Activated naive CD4-positive, alpha-beta T cell treated with anti-CD3 and anti-CD28 coated beads for 36 hours (primary cell): ENCODE data around the gene PLD6. TPM values are rescaled to one million over a fixed set of nuclear protein-coding genes. Genes with fewer than 3 reads are reported as not detected.

Source experiments
- CTCF ChIA-PET: fragments of 350-600 bp; sonication (Branson Sonifier 250); formaldehyde crosslinking; loops from one replicate; lab custom pipeline; 2021; ENCODE audit warnings: antibody characterized with exemption; lab: Charles Lee
- DNase-seq: peaks from one replicate; pipeline ENCODE4 v3.0.0-alpha.2; 2020
- H3K27ac Mint-ChIP-seq: one replicate; pipeline ENCODE4 v1.8.0; 2021; ENCODE audit warnings: mild to moderate bottlenecking, mixed read lengths
- H3K27me3 Mint-ChIP-seq: one replicate; pipeline ENCODE4 v1.8.0; 2021; ENCODE audit warnings: low read depth, mixed read lengths
- H3K36me3 Mint-ChIP-seq: one replicate; pipeline ENCODE4 v1.8.0; 2021; ENCODE audit warnings: low read depth, mixed read lengths
- H3K4me1 Mint-ChIP-seq: one replicate; pipeline ENCODE4 v1.8.0; 2021; ENCODE audit warnings: low read depth, mixed read lengths
- H3K4me3 Mint-ChIP-seq: one replicate; pipeline ENCODE4 v1.8.0; 2021; ENCODE audit warnings: mild to moderate bottlenecking, moderate library complexity, mixed read lengths
- H3K9me3 Mint-ChIP-seq: one replicate; pipeline ENCODE4 v1.8.0; 2021; ENCODE audit warnings: mixed read lengths
- intact Hi-C: fragments of 100-400 bp; cut with micrococcal nuclease; formaldehyde crosslinking; loops from one replicate; pipeline ENCODE4 v1.15.1; 2023
- total RNA-seq, 2 experiments: library from RNA; stranded (reverse); gene quantifications; one replicate each; pipeline ENCODE4 v1.2.3, GENCODE V29; 2021

PLD6 gene
- total RNA-seq, 2 experiments from 2014 or later: 5.3 to 5.4 TPM

- H3K36me3 Mint-ChIP-seq: peaks cover 19% of the 10 kb centered on the region
- H3K9me3 Mint-ChIP-seq: no peaks in the 10 kb centered on the region
- intact Hi-C loops: no loop called here
- no peak overlapping the region for H3K27ac Mint-ChIP-seq
- H3K4me3 Mint-ChIP-seq: no peak overlapping the region
- H3K27me3 Mint-ChIP-seq: no peaks in the 10 kb centered on the region
- CTCF ChIA-PET: interaction anchor here (0.6 kb wide), 1 partner anchor 151 kb away, joined by 3 read pairs; no protein-coding TSS in a partner anchor
- no peak for DNase-seq
- H3K4me1 Mint-ChIP-seq: no peaks in the 10 kb centered on the region
Measured at GRCh38 chr17:17224137-17224536, 18.0 kb upstream of the PLD6 start.

DNA sequence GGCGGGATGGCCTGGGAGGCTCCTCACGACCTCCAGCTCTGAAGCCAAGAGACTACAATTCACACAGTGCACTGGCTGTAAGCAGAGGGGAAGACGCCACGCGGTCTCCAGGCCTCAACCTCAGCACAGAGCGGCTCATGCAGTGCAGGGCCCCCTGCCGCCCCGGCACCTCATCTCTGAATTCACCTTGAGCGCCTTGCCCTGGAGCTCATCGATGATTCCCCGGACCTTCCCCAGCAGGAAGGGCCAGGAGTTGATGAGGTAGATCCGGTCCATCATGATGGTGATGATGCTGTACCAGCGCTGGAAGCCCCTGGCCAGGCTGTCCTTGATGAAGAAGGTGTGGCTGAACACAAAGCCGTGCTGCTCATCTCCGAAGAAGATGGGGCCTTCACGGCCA, 17.6 kb upstream of the PLD6 start:
- H3K27ac Mint-ChIP-seq: no peak overlapping the region
- CTCF ChIA-PET: no interaction called here

DNA sequence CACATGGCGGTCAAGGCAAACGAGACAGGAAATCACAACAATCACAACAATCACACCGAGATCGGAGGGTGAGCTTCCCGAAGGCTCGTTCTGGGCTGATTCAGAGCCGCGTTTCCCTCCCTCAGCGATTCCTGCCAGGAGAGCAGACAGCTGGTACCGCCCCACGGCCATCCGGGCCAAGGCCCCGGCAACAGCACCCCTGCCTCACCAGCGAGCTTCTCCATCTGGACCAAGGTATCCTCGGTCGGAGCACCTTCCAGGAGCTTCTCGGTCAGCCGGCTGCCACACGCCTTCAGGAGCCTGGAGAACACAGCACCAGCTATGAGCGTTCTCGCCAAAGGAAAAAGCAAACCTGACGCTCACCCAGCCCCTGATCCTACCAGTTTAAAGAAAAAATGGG, 15.2 kb upstream of the PLD6 start:
- intact Hi-C loops: no loop called here
- CTCF ChIA-PET: interaction anchor here (0.7 kb wide), 1 partner anchor 9 kb away, joined by 3 read pairs; no protein-coding TSS in a partner anchor
- no peak overlapping the region for H3K4me3 Mint-ChIP-seq
- H3K27me3 Mint-ChIP-seq: no peaks in the 10 kb centered on the region
- DNase-seq: no peak
- H3K27ac Mint-ChIP-seq: no peak overlapping the region
- H3K4me1 Mint-ChIP-seq: no peaks in the 10 kb centered on the region
- peaks cover 17% of the 10 kb centered on the region for H3K36me3 Mint-ChIP-seq
- H3K9me3 Mint-ChIP-seq: no peaks in the 10 kb centered on the region

More for the DNA sequence above, 17.6 kb upstream of the PLD6 start:
- intact Hi-C loops: no loop called here
- H3K36me3 Mint-ChIP-seq: peaks cover 19% of the 10 kb centered on the region
- H3K9me3 Mint-ChIP-seq: no peaks in the 10 kb centered on the region
- DNase-seq: no peak
- H3K27me3 Mint-ChIP-seq: no peaks in the 10 kb centered on the region
- H3K4me3 Mint-ChIP-seq: no peak overlapping the region
- H3K4me1 Mint-ChIP-seq: no peaks in the 10 kb centered on the region

DNA sequence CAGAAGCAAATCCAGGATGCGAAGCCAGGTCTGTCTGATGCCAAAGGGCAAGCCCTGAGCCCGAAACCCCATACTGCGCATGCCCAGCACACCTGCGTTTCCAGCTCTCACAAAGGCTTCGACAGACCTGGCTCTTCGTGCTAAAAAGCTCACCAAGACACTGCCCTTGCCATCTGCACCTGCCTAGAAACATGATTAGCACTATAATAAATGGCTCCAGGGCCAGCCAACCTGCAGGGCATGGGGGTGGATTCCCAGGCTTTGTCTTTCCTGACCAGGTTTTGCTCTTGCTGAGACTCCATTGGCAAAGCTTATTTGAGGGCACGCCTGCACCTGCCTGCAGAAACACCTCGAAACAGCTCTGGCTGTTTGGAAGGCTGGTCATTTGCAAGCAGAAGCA, 14.4 kb upstream of the PLD6 start:
- intact Hi-C loops: no loop called here
- Mint-ChIP-seq H3K36me3 (peaks cover 18% of the 10 kb centered on the region), H3K4me1 (no peaks in the 10 kb centered on the region), H3K4me3 (no peak overlapping the region), H3K9me3 (no peaks in the 10 kb centered on the region), H3K27ac (peak overlapping the region; percentile 41), H3K27me3 (no peaks in the 10 kb centered on the region)
- no peak for DNase-seq
- CTCF ChIA-PET: interaction anchor here (0.7 kb wide), 1 partner anchor 8 kb away, joined by 3 read pairs; no protein-coding TSS in a partner anchor

DNA sequence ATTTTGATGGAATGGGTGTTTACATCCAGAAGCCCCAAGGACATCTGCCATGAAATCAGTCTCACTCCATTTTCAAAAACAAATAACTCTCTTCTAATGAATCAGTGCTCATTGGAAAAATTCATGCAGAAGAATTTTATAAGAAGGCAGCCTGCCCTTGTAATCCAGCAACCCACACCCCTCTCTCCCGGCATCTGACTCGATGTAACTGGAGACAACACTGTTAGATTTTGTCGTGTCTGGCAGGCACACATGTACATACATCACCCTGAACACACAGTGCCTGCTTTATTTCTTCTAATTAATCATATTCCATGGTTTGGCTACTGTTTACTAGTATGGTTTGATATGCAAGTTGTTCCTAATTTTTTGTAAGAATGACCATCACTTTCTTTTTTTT, 11.9 kb upstream of the PLD6 start:
- DNase-seq: no peak
- H3K36me3 Mint-ChIP-seq: peaks cover 8% of the 10 kb centered on the region
- H3K27ac Mint-ChIP-seq: no peak overlapping the region
- intact Hi-C loops: no loop called here
- no peaks in the 10 kb centered on the region for H3K27me3 Mint-ChIP-seq
- no peaks in the 10 kb centered on the region for H3K9me3 Mint-ChIP-seq
- H3K4me3 Mint-ChIP-seq: no peak overlapping the region
- no peaks in the 10 kb centered on the region for H3K4me1 Mint-ChIP-seq
- CTCF ChIA-PET: interaction anchor here (0.7 kb wide), 1 partner anchor 98 kb away, joined by 3 read pairs; no protein-coding TSS in a partner anchor

DNA sequence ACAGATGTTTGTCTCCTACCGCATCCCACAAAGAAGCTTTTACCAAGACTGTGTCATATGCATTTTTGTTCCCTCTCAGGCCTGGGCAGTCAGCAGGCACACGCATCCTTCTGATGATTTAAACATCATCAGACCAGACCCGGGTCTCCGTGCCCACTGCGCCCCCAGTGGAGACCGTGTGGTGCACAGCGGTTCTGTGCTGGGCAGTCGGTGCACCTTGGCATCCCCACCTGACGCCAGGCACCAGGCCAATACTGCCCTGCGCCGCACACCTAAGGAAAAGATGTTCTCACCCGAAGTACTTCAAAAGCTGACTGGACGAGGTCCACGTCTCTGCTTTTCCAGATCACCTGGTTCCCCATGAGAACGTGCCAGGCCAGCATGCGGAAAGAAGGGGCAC, 10.6 kb upstream of the PLD6 start:
- DNase-seq: no peak
- Mint-ChIP-seq H3K4me1 (no peaks in the 10 kb centered on the region), H3K9me3 (no peaks in the 10 kb centered on the region), H3K4me3 (no peak overlapping the region), H3K27me3 (no peaks in the 10 kb centered on the region), H3K36me3 (peaks cover 12% of the 10 kb centered on the region), H3K27ac (no peak overlapping the region)
- CTCF ChIA-PET: no interaction called here
- intact Hi-C loops: no loop called here

GRCh38 chr17:17216236-17216635, 10.1 kb upstream of the PLD6 start:
- Mint-ChIP-seq H3K4me3 (no peak overlapping the region), H3K27me3 (no peaks in the 10 kb centered on the region), H3K9me3 (no peaks in the 10 kb centered on the region), H3K4me1 (no peaks in the 10 kb centered on the region), H3K27ac (no peak overlapping the region), H3K36me3 (peaks cover 9% of the 10 kb centered on the region)
- DNase-seq: no peak
- intact Hi-C loops: no loop called here
- CTCF ChIA-PET: no interaction called here

- no peak overlapping the region for H3K27ac Mint-ChIP-seq
Measured at GRCh38 chr17:17215575-17215974, 9.4 kb upstream of the PLD6 start.

DNA sequence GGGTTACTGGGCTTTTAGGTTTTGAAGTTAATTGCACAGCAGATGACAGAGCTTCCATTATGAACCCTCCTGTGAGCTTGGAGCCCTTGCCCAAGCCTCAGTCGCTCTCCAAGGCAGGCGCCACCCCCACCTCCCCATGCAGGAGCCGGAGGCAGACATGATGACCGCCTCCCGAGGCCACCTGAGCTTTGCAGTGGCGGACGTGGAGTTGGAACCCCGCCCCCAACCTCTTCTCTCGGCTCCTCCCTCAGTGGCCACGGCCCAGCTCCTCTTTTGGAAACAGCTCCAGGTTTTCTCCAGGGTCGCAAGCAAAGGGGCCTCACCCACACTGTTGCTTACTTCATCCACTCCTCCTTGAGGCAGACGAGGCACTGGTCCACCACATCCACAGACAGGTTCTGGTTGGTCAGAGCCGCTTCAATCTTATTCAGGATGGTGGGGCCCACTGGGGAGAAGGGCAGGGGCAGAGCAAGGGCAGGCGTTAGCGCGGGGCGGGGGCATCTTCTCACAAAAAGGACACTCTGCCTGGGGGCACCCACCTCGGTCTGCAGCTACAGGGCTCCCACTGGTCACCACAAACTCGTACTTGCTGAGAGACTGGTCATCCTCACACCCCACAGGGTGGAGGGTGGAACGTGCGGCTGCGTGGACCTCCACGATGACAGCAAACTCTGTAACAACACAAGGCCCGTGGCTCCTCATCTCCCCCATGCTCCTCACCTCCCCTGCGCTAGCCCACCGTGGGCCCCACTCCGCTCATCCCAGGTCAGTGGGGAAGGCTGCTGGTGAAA, 8.7 kb upstream of the PLD6 start:
- no peaks in the 10 kb centered on the region for H3K27me3 Mint-ChIP-seq
- no peak for DNase-seq
- peaks cover 8% of the 10 kb centered on the region for H3K36me3 Mint-ChIP-seq
- CTCF ChIA-PET: interaction anchor here (0.6 kb wide), 1 partner anchor 58 kb away, joined by 3 read pairs; no protein-coding TSS in a partner anchor
- intact Hi-C loops: no loop called here
- H3K4me3 Mint-ChIP-seq: no peak overlapping the region
- H3K27ac Mint-ChIP-seq: no peak overlapping the region
- H3K4me1 Mint-ChIP-seq: no peaks in the 10 kb centered on the region
- H3K9me3 Mint-ChIP-seq: no peaks in the 10 kb centered on the region

More at GRCh38 chr17:17215575-17215974, 9.4 kb upstream of the PLD6 start:
- H3K27me3 Mint-ChIP-seq: no peaks in the 10 kb centered on the region
- H3K4me1 Mint-ChIP-seq: no peaks in the 10 kb centered on the region
- DNase-seq: no peak
- CTCF ChIA-PET: no interaction called here
- peaks cover 8% of the 10 kb centered on the region for H3K36me3 Mint-ChIP-seq
- no peak overlapping the region for H3K4me3 Mint-ChIP-seq
- intact Hi-C loops: no loop called here
- no peaks in the 10 kb centered on the region for H3K9me3 Mint-ChIP-seq

- peaks cover 6% of the 10 kb centered on the region for H3K36me3 Mint-ChIP-seq
- no peaks in the 10 kb centered on the region for H3K9me3 Mint-ChIP-seq
- H3K27me3 Mint-ChIP-seq: no peaks in the 10 kb centered on the region
- intact Hi-C loops: no loop called here
- DNase-seq: no peak
- H3K4me1 Mint-ChIP-seq: no peaks in the 10 kb centered on the region
- CTCF ChIA-PET: no interaction called here
- no peak overlapping the region for H3K27ac Mint-ChIP-seq
- H3K4me3 Mint-ChIP-seq: no peak overlapping the region
Measured at GRCh38 chr17:17213775-17214174, 7.6 kb upstream of the PLD6 start.

GRCh38 chr17:17207998-17208397, 1.9 kb upstream of the PLD6 start:
- no peaks in the 10 kb centered on the region for H3K27me3 Mint-ChIP-seq
- H3K4me1 Mint-ChIP-seq: peaks cover 24% of the 10 kb centered on the region
- H3K9me3 Mint-ChIP-seq: no peaks in the 10 kb centered on the region
- CTCF ChIA-PET: interaction anchor here (0.8 kb wide), 1 partner anchor 25 kb away, joined by 3 read pairs; no protein-coding TSS in a partner anchor
- H3K36me3 Mint-ChIP-seq: peaks cover 14% of the 10 kb centered on the region
- DNase-seq: no peak
- no peak overlapping the region for H3K4me3 Mint-ChIP-seq
- no peak overlapping the region for H3K27ac Mint-ChIP-seq
- intact Hi-C loops: no loop called here

GRCh38 chr17:17206913-17207335, 791 bp upstream of the PLD6 start:
- Mint-ChIP-seq H3K27me3 (no peaks in the 10 kb centered on the region), H3K9me3 (no peaks in the 10 kb centered on the region), H3K4me3 (peak overlapping the region; percentile 50), H3K4me1 (peaks cover 27% of the 10 kb centered on the region), H3K27ac (no peak overlapping the region), H3K36me3 (peaks cover 13% of the 10 kb centered on the region)
- intact Hi-C loops: loop anchor here (1.0 kb wide), 1 partner anchor 30 kb away; the partner anchor contains the start of gene FLCN
- no peak for DNase-seq
- CTCF ChIA-PET: interaction anchor here (0.6 kb wide), 1 partner anchor 63 kb away, joined by 3 read pairs; no protein-coding TSS in a partner anchor
